HepG2 (cell line): Measurements from ENCODE around the gene DHX32. TPM values are rescaled to one million over a fixed set of nuclear protein-coding genes. Genes with fewer than 3 reads are reported as not detected.

Experiments used
- BORCS8-MEF2B ChIP-seq: sonication (generic); formaldehyde crosslinking; IDR thresholded peaks from 2 replicates; pipeline ENCODE4 v1.8.0; 2022; ENCODE audit warnings: mild to moderate bottlenecking, missing genetic modification reagents
- RCOR2 ChIP-seq: IDR thresholded peaks from 2 replicates; pipeline ENCODE4 v1.6.1; 2016; ENCODE audit warnings: missing biosample characterization, missing genetic modification reagents
- SOX5 ChIP-seq: IDR thresholded peaks from 2 replicates; pipeline ENCODE4 v1.6.1; 2016; ENCODE audit warnings: borderline replicate concordance
- ZNF431 ChIP-seq: sonication (generic); formaldehyde crosslinking; IDR thresholded peaks from 2 replicates; pipeline ENCODE4 v1.9.0; 2022; ENCODE audit warnings: missing genetic modification reagents, low read depth, mild to moderate bottlenecking, borderline replicate concordance
- ZNF780A ChIP-seq: sonication (generic); formaldehyde crosslinking; IDR thresholded peaks from 2 replicates; pipeline ENCODE4 v1.8.0; 2022; ENCODE audit warnings: mild to moderate bottlenecking, missing genetic modification reagents, moderate library complexity
- polyA plus RNA-seq, 8 experiments: library from polyadenylated mRNA; depleted of rRNA in 3 of 8; stranded (reverse) in 7 of 8; unstranded in 1 of 8; fragments of >200 nt; fragmentation: Illumina TruSeq in 4 of 8; extraction: Trizol in 4 of 8; gene quantifications; 2 replicates each; pipeline versions ENCODE4 v1.2.1 to v1.2.3, GENCODE V29; 2011 to 2016; ENCODE audit warnings: low read depth in 4 of 8, missing spikeins in 1 of 8, mixed read lengths in 1 of 8; ENCODE audit not compliant: insufficient read depth in 1 of 8
- total RNA-seq, 5 experiments: library from RNA; depleted of rRNA; stranded (reverse); fragments of >200 nt; fragmentation: Illumina TruSeq; extraction: Trizol; gene quantifications; 2 replicates each; pipeline ENCODE4 v1.2.3, GENCODE V29; 2016; ENCODE audit warnings: low read depth in 1 of 5
- TF ChIP-seq, protein P1 (sequence below): sonication (generic); formaldehyde crosslinking; IDR thresholded peaks from 2 replicates; pipeline ENCODE4 v1.4.0; 2020; ENCODE audit warnings: missing genetic modification reagents
- TF ChIP-seq, protein P2 (sequence below): sonication (generic); formaldehyde crosslinking; IDR thresholded peaks from 2 replicates; pipeline ENCODE4 v1.4.0; 2020; ENCODE audit warnings: missing genetic modification reagents, mild to moderate bottlenecking, borderline replicate concordance
- TF ChIP-seq, protein P3 (sequence below), 2 experiments: sonication (generic) in 1 of 2; formaldehyde crosslinking in 1 of 2; IDR thresholded peaks; 2 replicates each; pipeline versions ENCODE4 v1.5.1 to v1.6.1; 2011 to 2020; ENCODE audit warnings: borderline replicate concordance in 1 of 2, low read depth in 1 of 2, low read length in 1 of 2, mild to moderate bottlenecking in 1 of 2, missing genetic modification reagents in 1 of 2, moderate library complexity in 1 of 2
- TF ChIP-seq, protein P4 (sequence below): sonication (generic); formaldehyde crosslinking; IDR thresholded peaks from 2 replicates; pipeline ENCODE4 v1.8.0; 2022; ENCODE audit warnings: mild to moderate bottlenecking, missing genetic modification reagents
- TF ChIP-seq, protein P5 (sequence below): sonication (generic); formaldehyde crosslinking; conservative IDR thresholded peaks from 2 replicates; pipeline ENCODE4 v1.8.1; 2023; ENCODE audit warnings: missing genetic modification reagents
- TF ChIP-seq, protein P6 (sequence below): IDR thresholded peaks from 2 replicates; pipeline ENCODE4 v1.6.1; 2016; ENCODE audit warnings: mild to moderate bottlenecking
- TF ChIP-seq, protein P7 (sequence below): sonication (generic); formaldehyde crosslinking; IDR thresholded peaks from 2 replicates; pipeline ENCODE4 v1.4.0; 2020; ENCODE audit warnings: missing genetic modification reagents

The DHX32 gene
- total and polyA plus RNA-seq, 2 of the 13 experiments (the other 11 are each of a cell fraction or from before 2014, with no cell fraction given): 15.5 to 16.5 TPM

DNA sequence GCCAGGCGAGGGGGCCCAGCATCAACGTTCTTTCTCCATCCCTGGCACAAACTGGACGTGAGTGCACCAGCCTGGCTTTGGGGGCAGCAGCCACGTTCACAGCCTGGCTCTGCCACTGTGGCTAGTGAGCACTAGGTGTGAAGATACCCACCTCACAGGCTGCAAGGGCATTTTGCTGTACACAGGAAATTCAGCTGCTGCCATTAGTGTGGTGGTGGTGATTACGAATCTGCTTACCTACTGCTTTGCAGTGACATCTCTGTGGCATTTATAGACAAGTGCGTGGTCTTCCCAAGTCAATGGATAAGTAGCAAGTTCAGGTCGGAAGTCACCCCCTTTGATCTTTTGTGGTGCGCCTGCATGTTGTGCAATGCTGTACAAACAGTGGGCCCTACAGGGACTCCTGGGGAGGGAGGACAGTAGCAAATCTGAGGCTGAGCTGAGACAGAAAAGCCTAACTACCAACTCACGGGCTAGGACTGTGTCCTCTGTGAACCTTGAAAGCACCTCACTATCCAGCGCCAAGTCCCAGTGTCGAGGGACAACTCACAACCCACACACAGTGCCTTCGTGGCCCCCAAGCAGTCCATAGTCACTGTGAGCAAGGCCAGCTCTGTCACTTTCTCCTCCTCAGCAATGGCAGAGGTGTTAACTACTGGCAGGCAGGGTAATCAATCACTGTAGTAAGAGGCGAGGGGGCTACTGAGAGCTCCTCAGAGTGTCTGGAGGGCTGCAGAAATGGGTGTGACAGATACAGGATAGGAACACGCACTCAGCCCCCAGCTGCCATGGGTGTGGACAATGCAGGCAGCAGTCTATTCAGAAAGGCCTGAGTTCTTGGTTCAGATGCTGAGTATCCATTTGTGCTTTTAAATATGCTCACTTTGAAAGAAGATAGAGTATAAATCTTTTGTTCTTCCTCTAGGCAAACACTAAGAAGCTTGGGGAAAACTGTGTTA, 88.5 kb downstream of the DHX32 start (continued):
- TF ChIP-seq, protein P1, sequence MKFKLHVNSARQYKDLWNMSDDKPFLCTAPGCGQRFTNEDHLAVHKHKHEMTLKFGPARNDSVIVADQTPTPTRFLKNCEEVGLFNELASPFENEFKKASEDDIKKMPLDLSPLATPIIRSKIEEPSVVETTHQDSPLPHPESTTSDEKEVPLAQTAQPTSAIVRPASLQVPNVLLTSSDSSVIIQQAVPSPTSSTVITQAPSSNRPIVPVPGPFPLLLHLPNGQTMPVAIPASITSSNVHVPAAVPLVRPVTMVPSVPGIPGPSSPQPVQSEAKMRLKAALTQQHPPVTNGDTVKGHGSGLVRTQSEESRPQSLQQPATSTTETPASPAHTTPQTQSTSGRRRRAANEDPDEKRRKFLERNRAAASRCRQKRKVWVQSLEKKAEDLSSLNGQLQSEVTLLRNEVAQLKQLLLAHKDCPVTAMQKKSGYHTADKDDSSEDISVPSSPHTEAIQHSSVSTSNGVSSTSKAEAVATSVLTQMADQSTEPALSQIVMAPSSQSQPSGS (CRISPR knock-in tag): peak; percentile 80
- TF ChIP-seq RCOR2 (CRISPR knock-in tag) (peak; percentile 92), SOX5 (CRISPR knock-in tag) (peak; percentile 95), BORCS8-MEF2B (peak; percentile 63; the same call in 1 of the 2 replicates), ZNF431 (CRISPR knock-in tag) (peak; percentile 95), ZNF780A (no peak)
- TF ChIP-seq, protein P2, sequence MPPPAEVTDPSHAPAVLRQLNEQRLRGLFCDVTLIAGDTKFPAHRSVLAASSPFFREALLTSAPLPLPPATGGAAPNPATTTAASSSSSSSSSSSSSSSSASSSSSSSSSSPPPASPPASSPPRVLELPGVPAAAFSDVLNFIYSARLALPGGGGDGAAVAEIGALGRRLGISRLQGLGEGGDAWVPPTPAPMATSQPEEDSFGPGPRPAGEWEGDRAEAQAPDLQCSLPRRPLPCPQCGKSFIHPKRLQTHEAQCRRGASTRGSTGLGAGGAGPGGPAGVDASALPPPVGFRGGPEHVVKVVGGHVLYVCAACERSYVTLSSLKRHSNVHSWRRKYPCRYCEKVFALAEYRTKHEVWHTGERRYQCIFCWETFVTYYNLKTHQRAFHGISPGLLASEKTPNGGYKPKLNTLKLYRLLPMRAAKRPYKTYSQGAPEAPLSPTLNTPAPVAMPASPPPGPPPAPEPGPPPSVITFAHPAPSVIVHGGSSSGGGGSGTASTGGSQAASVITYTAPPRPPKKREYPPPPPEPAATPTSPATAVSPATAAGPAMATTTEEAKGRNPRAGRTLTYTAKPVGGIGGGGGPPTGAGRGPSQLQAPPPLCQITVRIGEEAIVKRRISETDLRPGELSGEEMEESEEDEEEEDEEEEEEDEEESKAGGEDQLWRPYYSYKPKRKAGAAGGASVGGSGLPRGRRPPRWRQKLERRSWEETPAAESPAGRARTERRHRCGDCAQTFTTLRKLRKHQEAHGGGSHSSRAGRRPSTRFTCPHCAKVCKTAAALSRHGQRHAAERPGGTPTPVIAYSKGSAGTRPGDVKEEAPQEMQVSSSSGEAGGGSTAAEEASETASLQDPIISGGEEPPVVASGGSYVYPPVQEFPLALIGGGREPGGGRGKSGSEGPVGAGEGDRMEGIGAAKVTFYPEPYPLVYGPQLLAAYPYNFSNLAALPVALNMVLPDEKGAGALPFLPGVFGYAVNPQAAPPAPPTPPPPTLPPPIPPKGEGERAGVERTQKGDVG (CRISPR knock-in tag): peak; percentile 85
- TF ChIP-seq, protein P3, sequence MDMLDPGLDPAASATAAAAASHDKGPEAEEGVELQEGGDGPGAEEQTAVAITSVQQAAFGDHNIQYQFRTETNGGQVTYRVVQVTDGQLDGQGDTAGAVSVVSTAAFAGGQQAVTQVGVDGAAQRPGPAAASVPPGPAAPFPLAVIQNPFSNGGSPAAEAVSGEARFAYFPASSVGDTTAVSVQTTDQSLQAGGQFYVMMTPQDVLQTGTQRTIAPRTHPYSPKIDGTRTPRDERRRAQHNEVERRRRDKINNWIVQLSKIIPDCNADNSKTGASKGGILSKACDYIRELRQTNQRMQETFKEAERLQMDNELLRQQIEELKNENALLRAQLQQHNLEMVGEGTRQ (IDR thresholded peaks at IDR 0.05; ENCODE audit: low read depth, low read length): no peak
- TF ChIP-seq, protein P3 (CRISPR knock-in tag; IDR thresholded peaks at IDR 0.05; ENCODE audit: borderline replicate concordance): no peak
- TF ChIP-seq, protein P4, sequence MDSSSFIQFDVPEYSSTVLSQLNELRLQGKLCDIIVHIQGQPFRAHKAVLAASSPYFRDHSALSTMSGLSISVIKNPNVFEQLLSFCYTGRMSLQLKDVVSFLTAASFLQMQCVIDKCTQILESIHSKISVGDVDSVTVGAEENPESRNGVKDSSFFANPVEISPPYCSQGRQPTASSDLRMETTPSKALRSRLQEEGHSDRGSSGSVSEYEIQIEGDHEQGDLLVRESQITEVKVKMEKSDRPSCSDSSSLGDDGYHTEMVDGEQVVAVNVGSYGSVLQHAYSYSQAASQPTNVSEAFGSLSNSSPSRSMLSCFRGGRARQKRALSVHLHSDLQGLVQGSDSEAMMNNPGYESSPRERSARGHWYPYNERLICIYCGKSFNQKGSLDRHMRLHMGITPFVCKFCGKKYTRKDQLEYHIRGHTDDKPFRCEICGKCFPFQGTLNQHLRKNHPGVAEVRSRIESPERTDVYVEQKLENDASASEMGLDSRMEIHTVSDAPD (CRISPR knock-in tag): peak; percentile 48; the same call in 1 of the 2 replicates
- TF ChIP-seq, protein P5, sequence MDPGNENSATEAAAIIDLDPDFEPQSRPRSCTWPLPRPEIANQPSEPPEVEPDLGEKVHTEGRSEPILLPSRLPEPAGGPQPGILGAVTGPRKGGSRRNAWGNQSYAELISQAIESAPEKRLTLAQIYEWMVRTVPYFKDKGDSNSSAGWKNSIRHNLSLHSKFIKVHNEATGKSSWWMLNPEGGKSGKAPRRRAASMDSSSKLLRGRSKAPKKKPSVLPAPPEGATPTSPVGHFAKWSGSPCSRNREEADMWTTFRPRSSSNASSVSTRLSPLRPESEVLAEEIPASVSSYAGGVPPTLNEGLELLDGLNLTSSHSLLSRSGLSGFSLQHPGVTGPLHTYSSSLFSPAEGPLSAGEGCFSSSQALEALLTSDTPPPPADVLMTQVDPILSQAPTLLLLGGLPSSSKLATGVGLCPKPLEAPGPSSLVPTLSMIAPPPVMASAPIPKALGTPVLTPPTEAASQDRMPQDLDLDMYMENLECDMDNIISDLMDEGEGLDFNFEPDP (CRISPR knock-in tag): no peak
- TF ChIP-seq, protein P6, sequence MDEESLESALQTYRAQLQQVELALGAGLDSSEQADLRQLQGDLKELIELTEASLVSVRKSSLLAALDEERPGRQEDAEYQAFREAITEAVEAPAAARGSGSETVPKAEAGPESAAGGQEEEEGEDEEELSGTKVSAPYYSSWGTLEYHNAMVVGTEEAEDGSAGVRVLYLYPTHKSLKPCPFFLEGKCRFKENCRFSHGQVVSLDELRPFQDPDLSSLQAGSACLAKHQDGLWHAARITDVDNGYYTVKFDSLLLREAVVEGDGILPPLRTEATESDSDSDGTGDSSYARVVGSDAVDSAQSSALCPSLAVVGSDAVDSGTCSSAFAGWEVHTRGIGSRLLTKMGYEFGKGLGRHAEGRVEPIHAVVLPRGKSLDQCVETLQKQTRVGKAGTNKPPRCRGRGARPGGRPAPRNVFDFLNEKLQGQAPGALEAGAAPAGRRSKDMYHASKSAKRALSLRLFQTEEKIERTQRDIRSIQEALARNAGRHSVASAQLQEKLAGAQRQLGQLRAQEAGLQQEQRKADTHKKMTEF (CRISPR knock-in tag): peak; percentile 90
- TF ChIP-seq, protein P7, sequence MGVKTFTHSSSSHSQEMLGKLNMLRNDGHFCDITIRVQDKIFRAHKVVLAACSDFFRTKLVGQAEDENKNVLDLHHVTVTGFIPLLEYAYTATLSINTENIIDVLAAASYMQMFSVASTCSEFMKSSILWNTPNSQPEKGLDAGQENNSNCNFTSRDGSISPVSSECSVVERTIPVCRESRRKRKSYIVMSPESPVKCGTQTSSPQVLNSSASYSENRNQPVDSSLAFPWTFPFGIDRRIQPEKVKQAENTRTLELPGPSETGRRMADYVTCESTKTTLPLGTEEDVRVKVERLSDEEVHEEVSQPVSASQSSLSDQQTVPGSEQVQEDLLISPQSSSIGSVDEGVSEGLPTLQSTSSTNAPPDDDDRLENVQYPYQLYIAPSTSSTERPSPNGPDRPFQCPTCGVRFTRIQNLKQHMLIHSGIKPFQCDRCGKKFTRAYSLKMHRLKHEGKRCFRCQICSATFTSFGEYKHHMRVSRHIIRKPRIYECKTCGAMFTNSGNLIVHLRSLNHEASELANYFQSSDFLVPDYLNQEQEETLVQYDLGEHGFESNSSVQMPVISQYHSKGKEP (CRISPR knock-in tag): no peak
